Effector memory CD4-positive, alpha-beta T cell (primary cell): ENCODE results near the gene SKAP1.

ENCODE experiments used
- DNase-seq, 3 donors: peaks; one replicate each; pipeline ENCODE4 v3.0.0-alpha.2; 2020
- H3K27ac ChIP-seq: 2 replicates; pipeline ENCODE4 v1.7.0; 2013; ENCODE audit warnings: mild to moderate bottlenecking, low read length, moderate library complexity; ENCODE audit not compliant: insufficient read depth, poor library complexity, severe bottlenecking
- H3K27me3 ChIP-seq: replicated peaks from 2 replicates; pipeline ENCODE4 v1.7.0; 2013; ENCODE audit warnings: mild to moderate bottlenecking, low read length; ENCODE audit not compliant: insufficient read depth, control insufficient read depth, poor library complexity, severe bottlenecking
- H3K36me3 ChIP-seq: 2 replicates; pipeline ENCODE4 v1.7.0; 2013; ENCODE audit warnings: mild to moderate bottlenecking, low read length, moderate library complexity; ENCODE audit not compliant: control insufficient read depth, insufficient read depth
- H3K4me1 ChIP-seq: 2 replicates; pipeline ENCODE4 v1.7.0; 2013; ENCODE audit warnings: low read length, mild to moderate bottlenecking; ENCODE audit not compliant: control insufficient read depth, insufficient read depth, poor library complexity, severe bottlenecking
- H3K4me3 ChIP-seq: 2 replicates; pipeline ENCODE4 v1.7.0; 2013; ENCODE audit warnings: low read length, low read depth, mild to moderate bottlenecking; ENCODE audit not compliant: insufficient read depth, poor library complexity, severe bottlenecking
- H3K9me3 ChIP-seq: 2 replicates; pipeline ENCODE4 v1.7.0; 2013; ENCODE audit warnings: mild to moderate bottlenecking, low read length, moderate library complexity; ENCODE audit not compliant: control insufficient read depth

Gene SKAP1

GRCh38 chr17:48465884-48466283 is 35.9 kb upstream of the SKAP1 start:
- H3K36me3 ChIP-seq, result no peaks in the 10 kb centered on the region
- DNase-seq, result no peak
- H3K4me1 ChIP-seq, result no peaks in the 10 kb centered on the region
- H3K4me3 ChIP-seq, result no peak overlapping the region
- H3K27ac ChIP-seq, result no peak overlapping the region
- H3K27me3 ChIP-seq, result no peaks in the 10 kb centered on the region
- no peaks in the 10 kb centered on the region for H3K9me3 ChIP-seq

GRCh38 chr17:48463526-48463925 is 33.5 kb upstream of the SKAP1 start:
- H3K27ac ChIP-seq, result no peak overlapping the region
- H3K9me3 ChIP-seq, result no peaks in the 10 kb centered on the region
- H3K4me3 ChIP-seq, result no peak overlapping the region
- no peaks in the 10 kb centered on the region for H3K27me3 ChIP-seq
- no peaks in the 10 kb centered on the region for H3K36me3 ChIP-seq
- H3K4me1 ChIP-seq, result no peaks in the 10 kb centered on the region
- no peak for DNase-seq

- H3K4me3 ChIP-seq, result no peak overlapping the region
- H3K9me3 ChIP-seq, result no peaks in the 10 kb centered on the region
- H3K36me3 ChIP-seq, result no peaks in the 10 kb centered on the region
- no peaks in the 10 kb centered on the region for H3K27me3 ChIP-seq
- H3K4me1 ChIP-seq, result no peaks in the 10 kb centered on the region
- DNase-seq, result no peak
- no peak overlapping the region for H3K27ac ChIP-seq
Measured at GRCh38 chr17:48462946-48463345, 32.9 kb upstream of the SKAP1 start.

GRCh38 chr17:48460052-48460451 is 30.0 kb upstream of the SKAP1 start:
- no peak for DNase-seq
- H3K4me3 ChIP-seq, result no peak overlapping the region
- no peaks in the 10 kb centered on the region for H3K27me3 ChIP-seq
- H3K27ac ChIP-seq, result no peak overlapping the region
- no peaks in the 10 kb centered on the region for H3K9me3 ChIP-seq
- no peaks in the 10 kb centered on the region for H3K36me3 ChIP-seq
- peaks cover 24% of the 10 kb centered on the region for H3K4me1 ChIP-seq

GRCh38 chr17:48459070-48459844 is 29.2 kb upstream of the SKAP1 start:
- H3K27ac ChIP-seq, result no peak overlapping the region
- H3K4me1 ChIP-seq, result peaks cover 32% of the 10 kb centered on the region
- H3K4me3 ChIP-seq, result no peak overlapping the region
- H3K27me3 ChIP-seq, result no peaks in the 10 kb centered on the region
- no peak for DNase-seq
- H3K36me3 ChIP-seq, result no peaks in the 10 kb centered on the region
- H3K9me3 ChIP-seq, result no peaks in the 10 kb centered on the region

GRCh38 chr17:48457080-48457836 is 27.2 kb upstream of the SKAP1 start:
- H3K36me3 ChIP-seq, result no peaks in the 10 kb centered on the region
- peaks cover 50% of the 10 kb centered on the region for H3K4me1 ChIP-seq
- H3K27ac ChIP-seq, result no peak overlapping the region
- peak overlapping the region; percentile 35 for H3K4me3 ChIP-seq
- H3K9me3 ChIP-seq, result no peaks in the 10 kb centered on the region
- H3K27me3 ChIP-seq, result no peaks in the 10 kb centered on the region
- peak; percentile 53 to 69 (median 62) for DNase-seq

DNA sequence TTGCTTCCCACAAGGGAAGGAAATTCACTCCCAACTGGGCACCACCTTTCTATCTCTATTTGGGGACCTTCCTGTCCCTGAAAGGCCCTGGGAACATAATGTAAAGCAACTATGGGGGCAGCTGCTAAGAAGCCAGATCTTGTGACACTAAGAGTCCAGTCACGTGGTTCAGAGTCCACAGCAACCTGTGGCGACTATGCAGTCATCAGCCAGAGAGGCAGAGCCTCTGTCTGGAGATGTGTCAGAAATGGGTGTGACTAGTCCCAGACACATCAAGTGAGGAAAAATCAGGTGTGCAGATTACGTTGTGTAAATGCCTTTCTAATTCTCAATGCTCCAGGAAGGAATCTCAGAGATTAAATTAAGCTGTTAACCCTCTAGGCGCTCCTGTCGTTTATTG is 26.6 kb upstream of the SKAP1 start:
- Histone ChIP-seq H3K27ac (no peak overlapping the region), H3K36me3 (no peaks in the 10 kb centered on the region), H3K4me3 (peak overlapping the region; percentile 35), H3K4me1 (peaks cover 57% of the 10 kb centered on the region), H3K9me3 (no peaks in the 10 kb centered on the region), H3K27me3 (no peaks in the 10 kb centered on the region)
- DNase-seq, result no peak

- Histone ChIP-seq H3K4me1 (peaks cover 61% of the 10 kb centered on the region), H3K4me3 (no peak overlapping the region), H3K36me3 (no peaks in the 10 kb centered on the region), H3K27me3 (no peaks in the 10 kb centered on the region), H3K9me3 (no peaks in the 10 kb centered on the region), H3K27ac (no peak overlapping the region)
- DNase-seq, result no peak
Measured at GRCh38 chr17:48455791-48456190, 25.8 kb upstream of the SKAP1 start.

DNA sequence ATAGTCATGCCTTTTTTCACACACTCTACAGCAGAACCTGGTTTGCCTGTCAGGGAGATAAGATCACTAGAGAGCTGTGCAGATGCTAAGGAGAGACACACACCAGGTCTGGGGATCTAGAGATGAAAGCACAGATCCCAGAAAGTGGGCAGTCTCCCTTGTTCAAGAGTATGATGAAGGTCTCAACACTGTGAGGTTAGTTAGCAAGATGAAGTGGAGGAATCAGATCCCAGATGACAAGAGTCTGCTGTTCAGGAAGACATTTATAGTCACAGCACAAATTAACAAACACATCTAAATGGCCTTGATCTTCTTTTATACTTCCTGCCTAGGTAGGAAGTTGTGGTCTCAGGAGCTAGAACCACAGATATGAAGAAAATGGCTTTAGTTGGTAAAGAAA is 23.4 kb upstream of the SKAP1 start:
- peak overlapping the region; percentile 8 for H3K27ac ChIP-seq
- peak overlapping the region; percentile 8 for H3K4me3 ChIP-seq
- H3K27me3 ChIP-seq, result no peaks in the 10 kb centered on the region
- H3K4me1 ChIP-seq, result peaks cover 61% of the 10 kb centered on the region
- H3K36me3 ChIP-seq, result no peaks in the 10 kb centered on the region
- no peaks in the 10 kb centered on the region for H3K9me3 ChIP-seq
- no peak for DNase-seq

DNA sequence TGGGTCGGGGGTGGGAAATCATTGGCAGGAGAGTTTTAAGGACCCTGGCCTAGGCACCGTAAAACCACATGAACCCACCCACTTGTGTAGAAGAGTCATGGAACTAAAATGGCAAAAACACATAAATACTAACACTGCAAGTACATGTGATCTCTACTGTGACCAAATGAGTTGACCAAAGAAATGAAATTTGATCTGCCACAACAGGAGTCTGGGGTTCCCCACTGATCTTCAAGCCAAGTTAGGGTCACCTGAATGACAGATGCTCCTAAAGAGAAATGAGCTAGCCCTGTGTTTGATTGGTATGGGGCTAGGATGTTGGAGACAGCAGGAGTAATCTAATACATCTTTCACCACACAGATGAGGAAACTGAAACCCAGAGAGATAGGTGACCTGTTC is 21.5 kb upstream of the SKAP1 start:
- no peaks in the 10 kb centered on the region for H3K36me3 ChIP-seq
- H3K27ac ChIP-seq, result no peak overlapping the region
- peaks cover 53% of the 10 kb centered on the region for H3K4me1 ChIP-seq
- no peaks in the 10 kb centered on the region for H3K9me3 ChIP-seq
- no peaks in the 10 kb centered on the region for H3K27me3 ChIP-seq
- H3K4me3 ChIP-seq, result no peak overlapping the region
- no peak for DNase-seq
